ENCODE data around the gene SDHA. TPM values are rescaled to one million over a fixed set of nuclear protein-coding genes. Genes with fewer than 3 reads are reported as not detected.
"Not testable (repeated sequence)": the region's sequence is repeated elsewhere in the genome, so short reads cannot be mapped to it uniquely, and the experiment has no call there.

The SDHA gene
- total and polyA plus RNA-seq, 2 experiments from 2014 or later = 71.5 to 99.2 TPM

DNA sequence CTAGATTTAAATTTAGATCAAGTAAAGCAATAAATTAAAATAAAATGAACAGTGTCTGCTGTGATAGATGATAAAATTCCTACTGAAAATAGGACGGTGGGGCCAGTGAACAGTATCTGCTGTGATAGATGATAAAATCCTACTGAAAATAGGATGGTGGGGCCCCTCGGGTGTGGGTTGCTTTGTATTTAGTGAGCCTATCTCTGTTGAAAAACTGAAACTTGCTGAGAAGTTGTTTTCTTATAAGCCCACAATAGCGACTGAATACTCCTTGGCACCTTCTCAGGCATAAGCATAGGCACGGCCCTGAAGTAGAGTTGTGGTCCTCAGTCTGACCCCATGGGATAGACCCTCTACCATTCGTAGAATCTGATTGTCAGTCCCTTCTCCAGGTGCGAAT is 5.7 kb downstream of the SDHA start:
- in situ Hi-C loops (cut with MboI) = no loop called here
- H3K36me3 ChIP-seq (ENCODE audit: low read depth) = peaks cover 31% of the 10 kb centered on the region

GRCh38 chr5:225334-225733 is 7.2 kb downstream of the SDHA start:
- Histone ChIP-seq H3K27ac (no peak overlapping the region), H3K4me1 (ENCODE audit: insufficient read depth) (peaks cover 16% of the 10 kb centered on the region), H3K4me2 (ENCODE audit: unreplicated experiment) (no peak overlapping the region), H3K9me2 (ENCODE audit: insufficient read depth) (no peaks in the 10 kb centered on the region), H3K79me2 (ENCODE audit: insufficient read depth) (peaks cover 67% of the 10 kb centered on the region), H3K27me3 (replicated peaks; ENCODE audit: insufficient read depth) (no peaks in the 10 kb centered on the region), H3K4me3 (no peak overlapping the region), H3K9ac (no peak overlapping the region), H3K9me3 (ENCODE audit: low read depth) (no peaks in the 10 kb centered on the region), H3K36me3 (ENCODE audit: low read depth) (peaks cover 47% of the 10 kb centered on the region), H3F3A (ENCODE audit: insufficient read depth) (peaks cover 7% of the 10 kb centered on the region), H4K20me1 (ENCODE audit: insufficient read depth) (peaks cover 18% of the 10 kb centered on the region; the same call in 1 of the 2 replicates), H2AFZ (no peak overlapping the region)
- no peak for TF ChIP-seq EZH2 (IDR thresholded peaks at IDR 0.05; ENCODE audit: insufficient read depth, poor library complexity, severe bottlenecking)
- TF ChIP-seq EZH2phosphoT487 (IDR thresholded peaks at IDR 0.05; ENCODE audit: insufficient read depth, low read depth) = no peak
- in situ Hi-C loops (cut with MboI) = no loop called here
- DNase-seq = no peak
- WGBS, 2 experiments (ENCODE audit: low coverage in 1 of 2, low lambda C conversion rate in 2 of 2, missing lambda C conversion rate in 2 of 2) = 95 to 97% methylated on average over 14 of the region's 14 CpGs

More for the DNA sequence above, 5.7 kb downstream of the SDHA start:
- no peak overlapping the region for H3K4me3 ChIP-seq
- H2AFZ ChIP-seq = no peak overlapping the region
- no peak for DNase-seq
- no peak overlapping the region for H3K9ac ChIP-seq
- peaks cover 11% of the 10 kb centered on the region for H3F3A ChIP-seq (ENCODE audit: insufficient read depth)
- peaks cover 21% of the 10 kb centered on the region for H3K4me1 ChIP-seq (ENCODE audit: insufficient read depth)
- H3K27ac ChIP-seq = no peak overlapping the region
- H3K4me2 ChIP-seq (ENCODE audit: unreplicated experiment) = no peak overlapping the region
- no peaks in the 10 kb centered on the region for H3K27me3 ChIP-seq (replicated peaks; ENCODE audit: insufficient read depth)
- TF ChIP-seq EZH2phosphoT487 (IDR thresholded peaks at IDR 0.05; ENCODE audit: insufficient read depth, low read depth) (no peak), EZH2 (IDR thresholded peaks at IDR 0.05; ENCODE audit: insufficient read depth, poor library complexity, severe bottlenecking) (no peak)
- no peaks in the 10 kb centered on the region for H3K9me3 ChIP-seq (ENCODE audit: low read depth)
- H4K20me1 ChIP-seq (ENCODE audit: insufficient read depth) = peaks cover 18% of the 10 kb centered on the region; the same call in 1 of the 2 replicates
- peaks cover 75% of the 10 kb centered on the region for H3K79me2 ChIP-seq (ENCODE audit: insufficient read depth)
- WGBS, 2 experiments (ENCODE audit: low coverage in 1 of 2, low lambda C conversion rate in 2 of 2, missing lambda C conversion rate in 2 of 2) = 70 to 80% methylated on average over 6 of the region's 6 CpGs
- no peaks in the 10 kb centered on the region for H3K9me2 ChIP-seq (ENCODE audit: insufficient read depth)

DNA sequence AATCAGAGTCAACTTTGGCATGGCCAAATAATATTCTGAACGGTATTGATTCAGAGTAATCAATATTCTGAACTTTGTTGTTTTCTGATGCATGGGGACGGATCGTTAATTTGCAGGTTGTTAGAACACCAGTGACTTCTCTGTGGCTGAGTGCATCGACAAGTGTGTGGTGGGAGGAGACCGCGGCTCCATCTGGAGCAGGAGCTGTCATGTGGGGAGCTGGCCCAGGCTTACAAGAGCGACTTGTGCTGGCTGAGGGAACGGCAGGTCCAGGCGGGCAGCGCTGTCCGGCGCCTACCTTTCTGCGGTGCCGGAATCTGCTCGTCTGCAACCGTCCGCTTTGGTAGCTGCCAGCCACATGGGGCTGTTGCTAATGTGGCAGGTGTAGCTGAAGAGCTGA is 9.3 kb downstream of the SDHA start:
- H4K20me1 ChIP-seq (ENCODE audit: insufficient read depth); H3K9me2 ChIP-seq (ENCODE audit: insufficient read depth); H3K4me3 ChIP-seq; H3K9me3 ChIP-seq (ENCODE audit: low read depth); H3K4me2 ChIP-seq (ENCODE audit: unreplicated experiment); H3F3A ChIP-seq (ENCODE audit: insufficient read depth); in situ Hi-C loops (cut with MboI); H3K27ac ChIP-seq; H3K27me3 ChIP-seq (replicated peaks; ENCODE audit: insufficient read depth); H2AFZ ChIP-seq; DNase-seq; H3K9ac ChIP-seq: not testable (repeated sequence)
- Histone ChIP-seq H3K79me2 (ENCODE audit: insufficient read depth) (peaks cover 46% of the 10 kb centered on the region), H3K4me1 (ENCODE audit: insufficient read depth) (peaks cover 13% of the 10 kb centered on the region), H3K36me3 (ENCODE audit: low read depth) (peaks cover 47% of the 10 kb centered on the region)
- WGBS, 2 experiments (ENCODE audit: low coverage in 1 of 2, low lambda C conversion rate in 2 of 2, missing lambda C conversion rate in 2 of 2) = 97% methylated on average over 14 to 17 of the region's 17 CpGs

DNA sequence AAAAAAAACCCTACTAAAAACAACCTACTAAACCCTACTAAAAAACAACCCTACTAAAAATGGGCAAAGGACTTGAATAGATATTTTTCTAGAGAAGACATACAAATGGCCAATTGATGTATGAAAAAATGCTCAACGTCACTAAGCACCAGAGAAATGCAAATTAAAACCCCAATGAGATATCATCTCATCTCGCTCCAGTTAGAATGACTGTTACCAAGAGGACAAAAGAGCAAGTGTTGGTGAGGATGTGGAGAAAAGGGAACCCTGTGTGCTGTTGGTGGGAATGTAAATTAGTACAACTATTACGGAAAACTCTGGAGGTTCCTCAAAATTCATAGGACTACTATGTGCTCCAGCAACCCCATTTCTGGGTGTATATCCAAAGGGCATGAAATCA is 10.8 kb downstream of the SDHA start:
- no peaks in the 10 kb centered on the region for H3K4me1 ChIP-seq (ENCODE audit: insufficient read depth)
- no peak overlapping the region for H3K9ac ChIP-seq
- H3K9me3 ChIP-seq (ENCODE audit: low read depth) = no peaks in the 10 kb centered on the region
- no peak for DNase-seq
- H3K9me2 ChIP-seq (ENCODE audit: insufficient read depth) = no peaks in the 10 kb centered on the region
- H4K20me1 ChIP-seq (ENCODE audit: insufficient read depth) = no peaks in the 10 kb centered on the region
- H3K27ac ChIP-seq = no peak overlapping the region
- no peak for TF ChIP-seq EZH2 (IDR thresholded peaks at IDR 0.05; ENCODE audit: insufficient read depth, poor library complexity, severe bottlenecking)
- TF ChIP-seq EZH2phosphoT487 (IDR thresholded peaks at IDR 0.05; ENCODE audit: insufficient read depth, low read depth) = no peak
- H3K27me3 ChIP-seq (replicated peaks; ENCODE audit: insufficient read depth) = no peaks in the 10 kb centered on the region
- no peak overlapping the region for H3K4me3 ChIP-seq
- in situ Hi-C loops (cut with MboI) = no loop called here
- WGBS, 2 experiments (ENCODE audit: low coverage in 1 of 2, low lambda C conversion rate in 2 of 2, missing lambda C conversion rate in 2 of 2) = 96% methylated on average over 3 of the region's 3 CpGs
- no peak overlapping the region for H2AFZ ChIP-seq
- no peak overlapping the region for H3K4me2 ChIP-seq (ENCODE audit: unreplicated experiment)
- H3K36me3 ChIP-seq (ENCODE audit: low read depth) = peaks cover 50% of the 10 kb centered on the region
- no peaks in the 10 kb centered on the region for H3F3A ChIP-seq (ENCODE audit: insufficient read depth)
- peaks cover 31% of the 10 kb centered on the region for H3K79me2 ChIP-seq (ENCODE audit: insufficient read depth)

- H3K4me2 ChIP-seq (ENCODE audit: unreplicated experiment) = no peak overlapping the region
- H3K4me1 ChIP-seq (ENCODE audit: insufficient read depth) = no peaks in the 10 kb centered on the region
- H3K9ac ChIP-seq = no peak overlapping the region
- no peak overlapping the region for H2AFZ ChIP-seq
- 94 to 97% methylated on average over 14 of the region's 14 CpGs for WGBS, 2 experiments (ENCODE audit: low coverage in 1 of 2, low lambda C conversion rate in 2 of 2, missing lambda C conversion rate in 2 of 2)
- DNase-seq = no peak
- no peaks in the 10 kb centered on the region for H4K20me1 ChIP-seq (ENCODE audit: insufficient read depth)
- H3K9me3 ChIP-seq (ENCODE audit: low read depth) = no peaks in the 10 kb centered on the region
- H3K36me3 ChIP-seq (ENCODE audit: low read depth) = peaks cover 37% of the 10 kb centered on the region
- no peaks in the 10 kb centered on the region for H3F3A ChIP-seq (ENCODE audit: insufficient read depth)
- no peak overlapping the region for H3K4me3 ChIP-seq
- no peak overlapping the region for H3K27ac ChIP-seq
- H3K9me2 ChIP-seq (ENCODE audit: insufficient read depth) = no peaks in the 10 kb centered on the region
- H3K27me3 ChIP-seq (replicated peaks; ENCODE audit: insufficient read depth) = no peaks in the 10 kb centered on the region
- no peak for TF ChIP-seq EZH2 (IDR thresholded peaks at IDR 0.05; ENCODE audit: insufficient read depth, poor library complexity, severe bottlenecking)
- no peak for TF ChIP-seq EZH2phosphoT487 (IDR thresholded peaks at IDR 0.05; ENCODE audit: insufficient read depth, low read depth)
- in situ Hi-C loops (cut with MboI) = no loop called here
- peaks cover 13% of the 10 kb centered on the region for H3K79me2 ChIP-seq (ENCODE audit: insufficient read depth)
Observed at GRCh38 chr5:230711-231110, 12.6 kb downstream of the SDHA start.
